G401 (cell line): Measurements from ENCODE around the gene TF. TPM values are rescaled to one million over a fixed set of nuclear protein-coding genes. Genes with fewer than 3 reads are reported as not detected.

ENCODE experiments used
- DNase-seq: peaks from one replicate; pipeline ENCODE4 v3.0.0-alpha.2; 2015; ENCODE audit warnings: low spot score
- in situ Hi-C: cut with HindIII; loops from 2 replicates; pipeline ENCODE4 v1.10.0; 2016; ENCODE audit warnings: low sequenced_read_pairs, mixed read lengths
- total RNA-seq: library from RNA; depleted of rRNA; stranded (reverse); fragments of >200 nt; shearing (Covaris generic); gene quantifications from 2 replicates; pipeline ENCODE4 v1.2.3, GENCODE V29; 2014

TF gene
- total RNA-seq, 1 experiment from 2014 or later, result not detected

DNA sequence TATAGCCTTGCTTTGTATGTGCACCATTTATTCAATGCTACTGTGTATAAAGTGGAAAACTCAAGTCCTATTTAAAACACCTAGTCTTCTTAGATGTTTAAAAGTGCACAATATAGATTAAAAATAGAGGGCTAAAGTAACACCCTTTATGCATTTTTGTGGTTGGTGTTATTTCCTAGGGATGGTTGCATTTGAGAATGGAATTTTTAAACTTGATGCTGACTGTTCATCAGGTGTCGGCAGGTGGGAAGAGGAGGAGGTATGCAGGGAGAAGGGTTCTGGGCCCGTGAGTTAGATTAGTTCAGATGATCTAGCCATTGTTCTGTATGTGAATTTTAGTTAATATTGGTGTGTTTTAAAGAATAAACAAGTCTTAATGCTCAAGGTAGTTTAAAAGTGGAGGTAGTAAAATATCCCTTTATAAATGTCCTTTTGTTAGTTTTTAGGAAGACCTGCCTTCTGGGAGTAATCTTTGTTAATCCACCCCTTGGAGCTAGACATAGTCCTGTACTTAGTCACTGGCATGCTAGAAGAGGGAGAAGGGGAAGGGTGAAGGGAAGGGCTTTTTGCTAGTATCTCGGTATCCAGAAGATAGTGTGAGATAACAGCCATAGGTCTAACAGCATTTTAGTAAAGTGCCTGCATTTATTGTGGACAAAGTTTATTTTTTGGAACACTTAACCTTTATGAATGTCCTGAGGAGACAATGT is 51.4 kb downstream of the TF start:
- in situ Hi-C loops, result no loop called here
- no peak for DNase-seq

DNA sequence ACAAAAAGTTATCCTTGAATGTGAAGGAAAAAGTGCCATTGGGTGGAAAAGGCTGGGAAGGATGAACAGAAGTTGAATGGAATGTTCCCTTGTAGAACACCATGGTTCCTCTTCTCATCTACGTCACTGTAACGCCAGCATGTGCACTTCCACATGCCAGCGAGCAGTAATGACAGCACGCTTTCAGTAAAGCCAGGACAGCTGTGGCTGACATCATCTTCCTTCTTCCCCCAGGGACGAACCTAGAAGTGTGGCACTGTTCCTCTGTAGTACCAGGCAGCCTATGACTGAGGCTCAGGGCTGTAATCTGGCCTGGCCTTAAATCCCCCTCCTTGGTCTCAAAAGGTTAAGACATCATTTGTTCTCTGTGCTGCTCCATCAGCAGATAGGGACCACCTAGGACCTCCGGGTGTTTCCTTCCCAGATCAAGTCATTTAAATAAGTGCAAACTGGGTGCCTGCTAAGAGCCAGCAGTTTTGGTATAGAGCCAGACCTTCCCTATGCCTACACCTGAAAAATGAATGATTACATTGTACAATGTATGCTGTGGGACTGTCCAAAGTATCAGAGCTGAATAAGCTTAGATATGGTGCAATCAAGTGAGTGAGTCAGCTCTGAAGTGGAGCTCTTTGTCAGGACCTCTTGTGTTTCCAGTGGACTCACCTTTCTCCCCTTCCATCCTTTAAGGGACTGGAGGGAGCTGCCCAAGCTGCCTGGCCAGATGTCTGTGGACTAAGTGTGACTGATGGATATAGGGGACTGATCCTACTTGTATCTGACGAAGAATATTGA is 53.8 kb downstream of the TF start:
- no peak for DNase-seq
- in situ Hi-C loops, result no loop called here

GRCh38 chr3:133803469-133803868 is 57.3 kb downstream of the TF start:
- in situ Hi-C loops, result no loop called here
- no peak for DNase-seq

DNA sequence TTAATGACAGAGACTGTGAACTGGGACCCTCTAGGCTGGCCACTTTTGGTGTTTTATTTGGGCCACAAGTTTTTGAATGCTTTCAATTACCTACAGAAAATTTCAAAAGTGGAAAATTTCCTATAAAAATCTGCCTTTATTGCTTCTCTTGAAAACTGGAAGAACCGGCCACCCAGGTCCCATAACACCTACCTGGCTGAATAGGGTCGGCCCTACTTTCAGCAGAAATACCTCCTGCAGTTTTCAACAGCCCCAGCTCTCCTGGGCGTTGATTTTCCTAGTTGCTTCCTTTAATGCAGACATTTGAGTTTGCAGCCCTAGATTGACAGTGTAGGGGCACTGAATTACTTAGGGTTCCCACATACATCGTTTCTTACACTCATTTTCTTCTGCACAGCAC is 58.7 kb downstream of the TF start:
- DNase-seq, result no peak
- in situ Hi-C loops, result no loop called here

- DNase-seq, result no peak
- in situ Hi-C loops, result no loop called here
These were observed 59.1 kb downstream of the TF start for GRCh38 chr3:133805384-133805701.

DNA sequence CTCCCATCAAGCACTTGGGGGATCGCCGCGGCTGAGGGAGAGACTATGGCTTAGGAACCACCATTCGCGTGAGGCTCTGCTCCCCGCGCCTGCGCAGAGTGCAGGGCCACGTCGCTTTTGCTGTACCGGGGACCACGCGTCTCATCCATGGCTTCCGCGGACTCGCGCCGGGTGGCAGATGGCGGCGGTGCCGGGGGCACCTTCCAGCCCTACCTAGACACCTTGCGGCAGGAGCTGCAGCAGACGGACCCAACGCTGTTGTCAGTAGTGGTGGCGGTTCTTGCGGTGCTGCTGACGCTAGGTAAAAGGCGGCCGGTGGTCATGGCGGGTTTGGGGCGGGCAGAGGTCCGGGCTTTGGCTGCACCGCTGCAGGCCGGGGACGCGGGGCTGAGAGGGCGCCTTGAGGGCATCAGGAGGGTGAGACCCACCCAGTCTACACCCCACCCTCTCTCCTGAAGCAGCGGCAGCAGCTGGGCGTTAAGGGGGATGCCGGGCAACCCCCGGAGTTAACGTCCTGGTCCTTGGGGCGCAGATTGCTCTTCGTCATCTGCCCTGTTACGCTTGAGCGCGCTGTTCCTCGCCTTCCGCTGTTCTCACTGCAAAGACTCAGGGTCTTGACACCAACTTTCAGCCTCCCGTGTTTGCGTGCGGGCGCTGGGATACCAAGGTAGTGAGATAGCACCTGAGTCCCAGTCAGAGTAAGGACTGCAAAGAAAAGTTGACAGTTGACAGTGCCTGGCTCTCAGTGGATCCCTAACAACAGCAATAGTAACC is 59.7 kb downstream of the TF start, which contains the start of gene SRPRB:
Gene SRPRB, plus strand, starts transcription at position 114 of the 774 bp plus-strand sequence. Its CDS starts 34 bp downstream, at position 148.
- DNase-seq, result peak; percentile 98
- in situ Hi-C loops, result no loop called here

- in situ Hi-C loops, result no loop called here
- peak; percentile 22 for DNase-seq
These were observed 66.7 kb downstream of the TF start for GRCh38 chr3:133812872-133813271.

DNA sequence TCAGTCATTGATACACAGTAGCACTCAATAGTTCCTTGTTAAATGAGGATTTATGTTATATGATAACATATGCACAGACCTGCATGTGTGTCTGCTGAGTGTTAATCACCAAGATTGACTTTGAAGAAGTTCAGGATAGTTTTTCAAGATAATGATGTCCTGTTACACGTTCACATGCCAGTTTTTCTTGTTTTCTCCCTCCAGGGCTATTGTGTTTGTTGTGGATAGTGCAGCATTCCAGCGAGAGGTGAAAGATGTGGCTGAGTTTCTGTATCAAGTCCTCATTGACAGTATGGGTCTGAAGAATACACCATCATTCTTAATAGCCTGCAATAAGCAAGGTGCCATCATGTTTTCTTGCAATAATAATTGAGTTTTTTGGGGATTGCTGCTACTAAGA is 69.2 kb downstream of the TF start:
- in situ Hi-C loops, result no loop called here
- DNase-seq, result no peak

DNA sequence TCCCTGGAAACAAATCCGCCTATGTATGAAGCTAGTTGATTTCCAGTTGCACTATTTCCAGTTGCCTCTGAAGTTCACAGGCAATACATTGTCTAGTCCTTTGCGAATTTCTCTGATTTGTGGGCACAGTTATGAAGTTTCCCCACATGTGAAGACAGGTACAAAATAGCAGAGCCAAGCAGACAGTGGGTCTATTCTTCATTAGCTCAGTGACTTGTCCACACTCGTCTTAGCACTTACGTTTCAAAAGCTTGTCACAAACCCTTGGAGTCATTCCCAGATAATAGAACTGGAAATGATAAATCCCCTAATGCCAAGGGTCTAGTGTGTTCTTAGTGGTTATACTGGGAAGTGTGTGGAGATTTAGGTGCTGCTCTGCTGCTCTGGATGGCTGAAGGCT is 73.9 kb downstream of the TF start:
- no peak for DNase-seq
- in situ Hi-C loops, result no loop called here

GRCh38 chr3:133820889-133821675 is 74.9 kb downstream of the TF start:
- in situ Hi-C loops, result no loop called here
- no peak for DNase-seq

- in situ Hi-C loops, result no loop called here
- DNase-seq, result no peak
These were observed 75.8 kb downstream of the TF start for GRCh38 chr3:133821767-133822638.

DNA sequence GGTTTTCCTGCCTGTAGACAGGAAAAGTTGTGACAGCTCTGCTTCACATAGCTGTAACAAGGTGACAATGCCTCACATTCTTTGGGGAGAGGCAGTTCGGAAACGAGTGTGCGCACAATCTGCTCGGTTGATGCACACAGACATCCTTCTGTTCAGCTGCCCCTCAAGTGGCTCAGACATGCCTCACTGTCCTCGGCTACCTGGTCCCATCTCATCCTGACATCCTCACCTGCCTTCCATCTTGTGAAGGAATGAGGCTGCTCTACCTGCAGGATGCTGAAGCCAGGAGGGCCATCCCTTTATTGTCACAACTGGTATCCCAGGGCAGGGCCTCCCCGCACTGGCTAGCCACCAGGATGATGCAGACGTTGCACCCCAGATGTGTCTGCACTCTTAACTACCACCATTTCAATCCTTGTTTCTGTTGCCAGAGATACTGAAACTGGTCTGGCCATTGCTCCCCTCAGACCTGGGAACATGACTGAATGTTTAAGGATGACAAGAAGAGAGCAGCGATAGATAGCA is 78.8 kb downstream of the TF start:
- no peak for DNase-seq
- in situ Hi-C loops, result no loop called here

DNA sequence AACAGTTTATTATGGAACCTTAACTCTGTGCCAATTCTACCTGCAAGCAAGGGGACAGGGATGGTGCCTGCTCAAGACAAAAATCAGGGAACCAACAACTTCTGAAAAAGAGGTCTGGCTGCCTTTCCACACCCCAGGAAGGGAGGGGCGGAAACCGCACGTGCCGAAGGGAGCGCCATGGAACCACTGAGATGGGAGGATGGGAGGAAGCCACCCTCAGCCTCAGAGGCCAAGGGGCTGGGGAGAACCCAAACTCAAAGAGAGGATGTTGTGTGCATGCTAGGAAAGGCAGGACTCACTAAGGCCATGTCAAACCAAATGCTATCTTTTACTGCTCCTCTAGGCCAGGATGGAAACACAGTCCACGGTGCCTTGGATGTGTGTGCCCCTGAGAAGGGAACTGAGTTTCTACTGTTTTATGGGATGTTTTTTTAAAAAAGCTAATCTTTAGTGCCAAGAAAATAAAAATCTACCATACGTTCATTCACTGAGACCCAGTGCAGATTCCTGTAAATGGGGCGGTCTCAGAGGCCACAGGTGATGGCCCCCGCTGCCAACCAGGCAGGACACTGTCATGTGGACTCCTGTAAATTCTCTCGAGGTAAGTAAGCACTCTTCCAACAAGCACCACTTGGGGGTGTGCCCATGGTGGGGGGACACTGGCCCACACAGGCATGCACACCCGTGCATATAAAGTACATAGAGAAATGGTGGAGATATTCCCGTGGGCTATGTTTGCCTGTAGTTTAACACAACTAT is 80.0 kb downstream of the TF start:
- in situ Hi-C loops, result no loop called here
- no peak for DNase-seq

DNA sequence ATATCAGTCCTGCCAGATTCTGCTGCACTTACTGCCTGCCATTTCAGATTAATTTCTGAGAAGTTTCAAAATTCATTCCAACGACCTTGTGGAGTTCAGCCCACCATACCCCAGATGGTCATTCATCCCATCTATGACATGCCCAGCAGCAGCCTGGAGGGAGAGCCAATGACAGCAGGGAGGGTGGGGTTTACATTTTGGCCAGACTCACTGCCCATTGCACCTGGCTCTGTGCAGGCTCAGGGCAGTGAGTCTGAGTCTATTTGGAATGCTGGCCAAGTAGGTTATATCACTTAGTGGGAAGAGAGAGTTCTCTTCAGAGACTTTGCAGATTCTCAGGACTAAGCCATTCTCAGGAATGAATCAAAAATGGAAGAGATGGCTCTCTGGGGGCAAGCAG is 80.9 kb downstream of the TF start:
- DNase-seq, result peak; percentile 94
- in situ Hi-C loops, result no loop called here

GRCh38 chr3:133827684-133828083 is 81.5 kb downstream of the TF start:
- no peak for DNase-seq
- in situ Hi-C loops, result no loop called here

GRCh38 chr3:133828576-133829309 is 82.5 kb downstream of the TF start:
- DNase-seq, result peak; percentile 87
- in situ Hi-C loops, result no loop called here

DNA sequence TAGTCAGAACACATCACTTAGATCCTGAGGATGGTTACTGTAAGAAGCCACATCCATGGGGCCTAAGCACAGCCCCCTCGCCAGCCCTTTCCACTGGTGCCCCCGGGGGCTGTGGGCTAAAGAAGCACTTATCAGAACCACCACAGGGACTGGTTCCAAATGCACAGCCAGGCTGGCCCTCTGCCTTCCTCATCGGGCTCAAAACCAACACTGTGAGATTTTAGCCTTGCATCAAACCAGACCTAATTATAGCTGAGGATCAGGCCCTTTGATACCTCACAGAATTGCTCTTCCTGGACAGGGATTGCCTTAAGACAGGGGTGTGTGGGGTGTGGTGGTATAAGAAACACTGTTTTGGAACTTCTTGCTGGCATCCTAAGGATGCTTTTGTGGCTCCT is 83.1 kb downstream of the TF start:
- in situ Hi-C loops, result no loop called here
- DNase-seq, result peak; percentile 83
